IPS DF 19.7 (cell line): ENCODE measurements around the gene TJP2.

Source experiments
- DNase-seq: peaks from one replicate; pipeline ENCODE4 v3.0.0-alpha.2; 2013; ENCODE audit warnings: low read depth, low spot score

TJP2 gene

DNA sequence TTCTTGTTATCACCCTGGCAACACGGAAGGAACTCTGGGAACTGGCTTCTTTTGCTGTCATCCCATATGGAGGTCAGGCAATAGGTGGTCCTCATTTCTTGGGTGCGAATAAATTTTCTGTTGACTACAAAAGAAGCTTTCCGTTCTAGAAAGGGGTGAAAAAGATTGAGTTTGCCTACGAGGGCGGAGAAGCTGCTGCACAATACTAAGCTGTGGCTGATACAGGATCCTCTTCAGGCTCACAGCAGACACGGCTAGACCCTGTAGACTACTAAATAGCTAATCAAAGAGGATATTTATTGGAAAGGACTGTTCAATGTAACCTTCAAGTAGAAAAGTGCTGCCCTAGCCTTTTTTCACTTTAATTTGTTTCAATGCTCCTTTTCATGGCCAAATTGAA is 58.1 kb downstream of the TJP2 start:
- no peak for DNase-seq

DNA sequence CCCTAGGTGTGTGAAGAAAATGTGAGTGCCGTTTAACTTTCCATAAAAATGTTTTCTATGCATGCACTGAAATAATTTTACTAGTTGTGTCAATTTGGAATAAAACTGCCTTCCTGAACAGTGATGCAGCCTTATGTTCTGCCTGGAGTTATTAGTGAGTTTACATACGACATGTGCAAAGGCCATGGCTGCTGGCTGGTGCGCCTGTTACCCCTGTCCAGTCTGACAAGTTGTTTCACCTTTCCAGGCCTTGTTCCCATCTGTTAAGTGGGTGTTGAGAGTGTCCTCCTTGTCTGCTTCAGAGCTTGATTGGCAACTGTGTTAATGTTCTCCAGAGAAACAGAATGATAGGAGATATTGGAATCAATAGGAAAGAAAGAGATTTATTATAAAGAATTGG is 60.6 kb downstream of the TJP2 start:
- DNase-seq = no peak

DNA sequence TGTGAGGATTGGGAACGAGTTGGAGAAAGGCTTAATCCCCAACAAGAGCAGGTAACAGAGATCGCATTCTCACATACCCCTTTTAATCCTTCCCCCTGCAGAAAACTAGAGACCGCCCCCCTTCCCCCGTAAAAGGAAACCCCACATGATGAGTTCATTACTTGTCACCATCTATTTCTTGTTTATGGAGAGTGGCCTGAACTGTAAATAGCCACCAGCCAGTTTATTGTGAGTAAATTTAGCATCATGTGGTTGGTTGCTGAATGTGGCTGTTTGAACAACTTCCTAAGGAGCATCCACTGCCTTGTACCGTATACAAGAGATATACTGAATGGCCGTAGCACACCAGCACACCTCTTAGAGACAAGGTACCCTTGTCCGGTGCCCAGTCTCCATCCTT is 62.1 kb downstream of the TJP2 start:
- no peak for DNase-seq

- no peak for DNase-seq
Measured at GRCh38 chr9:69237702-69238295, 63.7 kb downstream of the TJP2 start.

- no peak for DNase-seq
Measured at GRCh38 chr9:69243116-69243515, 69.0 kb downstream of the TJP2 start.

DNA sequence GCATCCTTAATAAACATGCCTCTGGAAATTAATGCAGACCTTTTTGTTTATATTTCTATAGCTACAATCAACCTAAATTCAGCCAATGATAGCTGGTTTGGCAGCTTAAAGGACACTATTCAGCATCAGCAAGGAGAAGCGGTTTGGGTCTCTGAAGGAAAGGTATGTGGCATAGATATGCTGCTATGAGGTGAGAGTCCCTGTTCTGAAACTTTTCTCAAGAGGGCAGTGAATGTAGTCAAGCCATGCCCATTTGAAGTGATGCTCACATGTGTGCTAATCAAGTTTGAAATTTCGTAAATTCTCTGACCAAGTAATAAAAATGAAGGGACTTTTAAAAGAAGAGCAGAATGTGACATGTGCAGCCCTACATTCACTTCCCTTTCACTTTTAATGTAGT is 72.6 kb downstream of the TJP2 start:
- DNase-seq = no peak

DNA sequence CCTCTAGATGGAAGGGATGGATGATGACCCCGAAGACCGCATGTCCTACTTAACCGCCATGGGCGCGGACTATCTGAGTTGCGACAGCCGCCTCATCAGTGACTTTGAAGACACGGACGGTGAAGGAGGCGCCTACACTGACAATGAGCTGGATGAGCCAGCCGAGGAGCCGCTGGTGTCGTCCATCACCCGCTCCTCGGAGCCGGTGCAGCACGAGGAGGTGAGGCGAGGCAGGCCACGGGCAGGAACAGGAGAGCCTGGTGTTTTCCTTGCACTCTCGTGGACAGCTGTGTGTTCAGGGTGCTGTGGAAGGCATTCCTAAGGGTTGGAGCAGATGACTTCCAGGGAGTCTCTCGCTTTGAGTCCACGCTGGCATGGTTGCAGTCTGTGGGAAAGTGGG is 73.9 kb downstream of the TJP2 start:
- no peak for DNase-seq

DNA sequence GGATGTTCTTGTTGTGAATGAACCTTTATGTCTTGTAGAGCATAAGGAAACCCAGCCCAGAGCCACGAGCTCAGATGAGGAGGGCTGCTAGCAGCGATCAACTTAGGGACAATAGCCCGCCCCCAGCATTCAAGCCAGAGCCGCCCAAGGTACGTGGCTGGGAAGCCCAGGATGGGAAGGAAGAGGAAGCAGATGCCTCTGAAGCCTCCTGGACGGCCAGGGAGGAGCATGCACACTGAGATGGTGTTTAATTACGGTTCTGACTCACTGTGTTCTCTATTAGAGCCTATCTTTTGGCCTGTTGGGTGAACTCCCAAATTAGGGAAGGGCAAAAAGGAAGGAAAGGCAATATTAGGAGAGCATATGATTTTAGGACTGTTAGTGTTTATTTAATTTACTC is 75.3 kb downstream of the TJP2 start:
- DNase-seq = no peak

DNA sequence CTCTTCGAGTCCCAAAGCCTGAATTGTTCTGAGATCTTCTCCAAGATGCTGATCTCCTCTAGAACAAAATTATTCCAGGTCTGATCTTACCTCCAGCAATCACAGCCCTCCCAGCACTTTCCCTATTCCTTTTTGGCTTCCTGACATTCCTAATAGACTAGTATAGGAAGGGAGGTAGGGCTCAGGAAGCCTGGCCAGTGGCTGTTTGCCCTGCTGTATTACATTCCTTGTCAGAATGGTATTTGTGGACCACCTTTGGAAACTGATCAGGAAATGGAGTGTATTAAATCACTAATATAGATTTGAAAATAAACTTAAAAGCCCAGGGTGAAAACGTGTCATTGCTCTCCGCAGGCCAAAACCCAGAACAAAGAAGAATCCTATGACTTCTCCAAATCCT is 76.6 kb downstream of the TJP2 start:
- no peak for DNase-seq

- no peak for DNase-seq
Measured at GRCh38 chr9:69252436-69252835, 78.4 kb downstream of the TJP2 start.

DNA sequence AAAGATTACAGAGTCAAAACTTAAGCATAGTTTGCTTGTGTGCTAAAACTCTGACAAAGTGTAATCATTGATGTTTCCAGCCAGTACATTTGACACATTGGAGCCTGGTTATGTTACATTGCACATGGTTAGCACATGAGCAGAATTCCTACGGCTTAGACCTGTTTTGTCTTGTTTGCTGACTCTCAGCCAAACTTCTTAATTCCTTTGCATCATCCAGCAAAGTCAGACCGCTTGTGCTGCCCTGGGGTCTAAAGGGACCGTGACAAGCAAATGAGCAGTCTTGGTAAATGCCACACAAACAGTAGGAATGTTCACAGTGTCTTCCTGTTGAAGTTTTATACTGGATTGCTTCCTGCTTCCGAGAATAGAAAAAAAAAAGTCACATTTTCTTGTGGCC is 79.0 kb downstream of the TJP2 start:
- DNase-seq = no peak

- DNase-seq = no peak
Measured at GRCh38 chr9:69254223-69254622, 80.1 kb downstream of the TJP2 start.

- no peak for DNase-seq
Measured at GRCh38 chr9:69255591-69255990, 81.5 kb downstream of the TJP2 start.

DNA sequence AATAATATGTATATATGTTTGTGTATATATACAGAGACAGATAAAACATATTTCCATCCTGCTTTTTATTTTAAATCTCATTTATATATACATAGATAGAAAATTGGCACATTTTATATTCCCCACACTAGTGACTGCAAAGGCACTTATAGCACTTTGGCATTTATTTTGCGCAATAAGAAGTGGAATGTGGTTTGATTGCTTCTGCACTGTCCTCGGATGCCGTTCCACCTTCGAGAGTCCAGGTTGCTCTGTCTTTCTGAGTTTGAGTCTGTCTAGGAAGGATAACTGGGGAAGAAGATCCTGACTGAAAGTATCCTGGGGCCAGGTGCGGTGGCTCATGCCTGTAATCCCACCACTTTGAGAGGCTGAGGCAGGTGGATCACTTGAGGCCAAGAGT is 84.5 kb downstream of the TJP2 start:
- DNase-seq = no peak

GRCh38 chr9:69260161-69260560 is 86.1 kb downstream of the TJP2 start:
- no peak for DNase-seq

DNA sequence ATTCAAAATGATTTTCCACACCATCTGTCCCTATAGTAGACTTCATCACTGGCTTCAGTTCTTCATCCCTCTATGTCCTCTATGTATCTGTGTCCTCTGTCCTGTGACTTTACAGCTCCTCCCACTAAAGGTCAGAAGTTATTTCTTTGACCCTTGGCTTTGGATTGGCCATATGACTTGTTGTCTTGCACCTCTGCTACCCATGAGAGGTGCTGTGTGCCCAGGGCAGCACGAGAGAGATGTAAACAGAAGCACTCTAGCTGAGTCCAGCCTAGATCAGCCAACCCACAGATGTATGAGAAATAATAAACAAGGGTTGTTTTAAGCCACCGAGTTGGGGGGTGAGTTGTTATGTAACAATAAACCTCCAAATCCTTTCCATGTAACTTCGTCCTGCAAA is 87.6 kb downstream of the TJP2 start:
- DNase-seq = no peak

DNA sequence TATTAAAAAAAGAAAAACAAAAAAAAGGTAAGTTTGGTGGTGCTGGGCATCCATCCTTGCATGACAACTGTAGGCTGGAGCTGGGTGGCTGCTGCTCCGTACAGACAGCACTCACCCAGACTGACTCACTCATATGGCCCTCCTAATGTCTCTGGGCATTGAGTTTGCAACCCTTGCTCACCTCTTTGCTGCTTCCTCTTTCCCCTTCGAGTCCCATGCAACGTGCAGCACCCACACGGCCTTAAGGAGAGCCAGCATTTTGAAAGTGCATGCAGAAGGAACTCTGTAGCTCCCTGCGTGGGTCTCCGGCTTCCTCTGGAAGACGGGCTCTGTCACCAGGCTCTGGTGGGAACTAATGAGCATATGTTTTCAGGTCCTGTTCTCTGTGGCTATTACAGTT is 90.4 kb downstream of the TJP2 start:
- no peak for DNase-seq

DNA sequence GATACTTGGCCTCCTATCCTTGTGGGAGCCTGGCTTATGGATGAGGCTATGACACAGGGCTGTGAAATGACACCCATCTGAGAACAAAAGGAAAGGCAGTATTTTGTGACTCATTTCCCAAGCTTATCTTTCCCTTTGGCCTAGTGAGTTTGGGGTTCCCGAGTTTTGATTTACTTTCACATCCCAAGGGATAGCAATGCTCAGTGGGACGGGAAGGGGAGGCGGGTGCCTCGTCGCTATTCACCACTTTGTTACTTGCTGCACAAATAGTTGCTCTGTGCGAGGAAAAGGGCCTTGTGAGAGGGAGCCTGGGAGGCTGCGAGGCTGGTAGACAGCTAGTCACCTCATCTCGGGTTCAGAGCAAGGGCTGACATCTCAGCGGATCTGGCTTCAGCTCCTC is 91.8 kb downstream of the TJP2 start:
- no peak for DNase-seq

- no peak for DNase-seq
Measured at GRCh38 chr9:69272212-69272611, 98.1 kb downstream of the TJP2 start.

- DNase-seq = no peak
Measured at GRCh38 chr9:69273161-69273560, 99.1 kb downstream of the TJP2 start.

- DNase-seq = no peak
Measured at GRCh38 chr9:69276775-69277174, 102.7 kb downstream of the TJP2 start.

- no peak for DNase-seq
Measured at GRCh38 chr9:69279084-69279731, 105.1 kb downstream of the TJP2 start.

GRCh38 chr9:69279733-69280132 is 105.7 kb downstream of the TJP2 start:
- no peak for DNase-seq

GRCh38 chr9:69283003-69283402 is 108.9 kb downstream of the TJP2 start:
- no peak for DNase-seq
